Neuronal stem cell (in vitro differentiated cells): ENCODE measurements around the gene RTP2.

Experiments
- DNase-seq: peaks from one replicate; pipeline ENCODE4 v3.0.0-alpha.2; 2013; ENCODE audit warnings: low spot score
- H2AFZ ChIP-seq: one replicate; pipeline ENCODE4 v1.6.1; 2013; ENCODE audit warnings: mild to moderate bottlenecking, low read length, inconsistent platforms
- H2AK5ac ChIP-seq: 2 replicates; pipeline ENCODE4 v1.6.1; 2013; ENCODE audit warnings: low read depth, mild to moderate bottlenecking, inconsistent platforms, low read length, moderate library complexity, mixed read lengths
- H2BK120ac ChIP-seq: 2 replicates; pipeline ENCODE4 v1.6.1; 2013; ENCODE audit warnings: low read depth, mild to moderate bottlenecking, inconsistent platforms, low read length, moderate library complexity, mixed read lengths
- H2BK12ac ChIP-seq: one replicate; pipeline ENCODE4 v1.6.1; 2013; ENCODE audit warnings: low read length, inconsistent platforms
- H2BK15ac ChIP-seq: 2 replicates; pipeline ENCODE4 v1.6.1; 2013; ENCODE audit warnings: mild to moderate bottlenecking, low read length, inconsistent platforms, mixed read lengths
- H2BK5ac ChIP-seq: one replicate; pipeline ENCODE4 v1.6.1; 2013; ENCODE audit warnings: inconsistent platforms, mild to moderate bottlenecking, low read length, moderate library complexity
- H3K14ac ChIP-seq: one replicate; pipeline ENCODE4 v1.6.1; 2013; ENCODE audit warnings: low read length, inconsistent platforms
- H3K18ac ChIP-seq: 2 replicates; pipeline ENCODE4 v1.6.1; 2013; ENCODE audit warnings: low read length, inconsistent platforms
- H3K23ac ChIP-seq: 2 replicates; pipeline ENCODE4 v1.6.1; 2013; ENCODE audit warnings: low read depth, mild to moderate bottlenecking, mixed read lengths, low read length, inconsistent platforms; ENCODE audit not compliant: poor library complexity
- H3K27ac ChIP-seq: replicated peaks from 3 replicates; pipeline ENCODE4 v1.5.1; 2013; ENCODE audit warnings: low read length, inconsistent platforms
- H3K27me3 ChIP-seq, 3 experiments: 2 replicates each; pipeline ENCODE4 v1.6.1; 2013; ENCODE audit warnings: low read length in 3 of 3, mild to moderate bottlenecking in 2 of 3, inconsistent platforms in 1 of 3, low read depth in 1 of 3, mixed read lengths in 1 of 3, moderate library complexity in 1 of 3; ENCODE audit not compliant: control insufficient read depth in 3 of 3, insufficient read depth in 3 of 3
- H3K36me3 ChIP-seq, 2 donors: replicated peaks in 1 of 2; 2 replicates each; pipeline ENCODE4 v1.6.1; 2013; ENCODE audit warnings: low read length in 2 of 2; ENCODE audit not compliant: control insufficient read depth in 2 of 2, insufficient read depth in 2 of 2
- H3K4ac ChIP-seq: 2 replicates; pipeline ENCODE4 v1.6.1; 2013; ENCODE audit warnings: inconsistent platforms, mild to moderate bottlenecking, low read length, moderate library complexity
- H3K4me1 ChIP-seq, 2 donors: 1 replicate in 1 of 2; 2 replicates in 1 of 2; pipeline ENCODE4 v1.6.1; 2013; ENCODE audit warnings: low read length in 2 of 2, low read depth in 1 of 2; ENCODE audit not compliant: control insufficient read depth in 2 of 2, insufficient read depth in 1 of 2
- H3K4me2 ChIP-seq: one replicate; pipeline ENCODE4 v1.6.1; 2013; ENCODE audit warnings: mild to moderate bottlenecking, low read length, inconsistent platforms; ENCODE audit not compliant: insufficient read depth, poor library complexity, severe bottlenecking
- H3K4me3 ChIP-seq, 2 donors: 2 replicates each; pipeline ENCODE4 v1.5.1; 2013; ENCODE audit warnings: low read length in 2 of 2, mild to moderate bottlenecking in 2 of 2, inconsistent platforms in 1 of 2, moderate library complexity in 1 of 2
- H3K79me1 ChIP-seq: one replicate; pipeline ENCODE4 v1.6.1; 2013; ENCODE audit warnings: low read depth, mild to moderate bottlenecking, inconsistent platforms, low read length, moderate library complexity
- H3K9ac ChIP-seq: one replicate; pipeline ENCODE4 v1.6.1; 2013; ENCODE audit warnings: mild to moderate bottlenecking, low read depth, low read length, inconsistent platforms; ENCODE audit not compliant: poor library complexity
- H3K9me3 ChIP-seq, 2 donors: replicated peaks in 1 of 2; 2 replicates each; pipeline versions ENCODE3 to v1.6.1; 2013; ENCODE audit warnings: low read length in 2 of 2, mild to moderate bottlenecking in 2 of 2, inconsistent platforms in 1 of 2, low read depth in 1 of 2, mixed read lengths in 1 of 2, moderate library complexity in 1 of 2; ENCODE audit not compliant: control insufficient read depth in 2 of 2, insufficient read depth in 1 of 2
- H4K8ac ChIP-seq: one replicate; pipeline ENCODE4 v1.6.1; 2013; ENCODE audit warnings: low read depth, mild to moderate bottlenecking, inconsistent platforms, low read length, moderate library complexity
- H4K91ac ChIP-seq: one replicate; pipeline ENCODE4 v1.6.1; 2013; ENCODE audit warnings: low read length, low read depth, mild to moderate bottlenecking, inconsistent platforms; ENCODE audit not compliant: poor library complexity
- WGBS, 2 donors: extraction: QIAGEN DNeasy Blood & Tissue Kit; methylation state at CpG; one replicate each; pipeline ENCODE4 v1.1.7; 2013; ENCODE audit warnings: missing lambda C conversion rate in 2 of 2, mixed read lengths in 1 of 2; ENCODE audit not compliant: insufficient read length in 2 of 2, insufficient replicate concordance in 1 of 2; ENCODE audit errors: extremely low coverage in 2 of 2; 5-methylcytosine and 5-hydroxymethylcytosine counted together

The RTP2 gene

DNA sequence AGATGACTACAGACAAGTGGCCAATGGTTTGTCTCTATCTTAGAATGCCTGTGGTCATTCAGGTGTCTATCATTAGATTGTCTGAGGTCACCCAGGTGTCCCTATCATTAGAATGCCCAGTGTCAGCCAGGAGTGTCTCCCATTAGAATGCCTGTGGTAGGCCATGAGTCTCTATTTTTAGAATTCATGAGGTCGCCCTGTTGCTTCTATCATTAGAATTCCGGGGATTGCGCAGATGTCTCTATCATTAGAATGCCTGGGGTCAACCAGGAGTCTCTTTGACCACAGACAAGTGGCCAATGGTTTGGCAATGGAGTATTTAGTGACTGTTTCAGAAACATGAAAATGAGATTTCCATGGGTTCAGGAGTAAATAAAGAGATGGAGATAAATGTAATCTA lies 7.6 kb downstream of the RTP2 start:
- H2BK120ac ChIP-seq: no peak overlapping the region
- H4K8ac ChIP-seq: no peak overlapping the region
- H2BK5ac ChIP-seq: no peak overlapping the region
- H3K9me3 ChIP-seq: no peaks in the 10 kb centered on the region
- H3K4me3 ChIP-seq: no peak overlapping the region
- no peak overlapping the region for H3K4ac ChIP-seq
- H2BK12ac ChIP-seq: no peak overlapping the region
- H2BK15ac ChIP-seq: no peak overlapping the region
- H3K23ac ChIP-seq: no peak overlapping the region
- H3K9ac ChIP-seq: no peak overlapping the region
- H3K18ac ChIP-seq: no peak overlapping the region
- no peaks in the 10 kb centered on the region for H3K4me1 ChIP-seq
- no peaks in the 10 kb centered on the region for H3K36me3 ChIP-seq
- H2AK5ac ChIP-seq: no peak overlapping the region
- no peak overlapping the region for H3K4me2 ChIP-seq
- H3K14ac ChIP-seq: no peak overlapping the region
- no peaks in the 10 kb centered on the region for H3K27me3 ChIP-seq
- no peak overlapping the region for H2AFZ ChIP-seq
- no peaks in the 10 kb centered on the region for H3K79me1 ChIP-seq
- no peak overlapping the region for H3K27ac ChIP-seq
- DNase-seq: no peak
- H4K91ac ChIP-seq: no peak overlapping the region
- WGBS, 2 donors: no CpG with 5 or more reads among the region's 3 CpGs

DNA sequence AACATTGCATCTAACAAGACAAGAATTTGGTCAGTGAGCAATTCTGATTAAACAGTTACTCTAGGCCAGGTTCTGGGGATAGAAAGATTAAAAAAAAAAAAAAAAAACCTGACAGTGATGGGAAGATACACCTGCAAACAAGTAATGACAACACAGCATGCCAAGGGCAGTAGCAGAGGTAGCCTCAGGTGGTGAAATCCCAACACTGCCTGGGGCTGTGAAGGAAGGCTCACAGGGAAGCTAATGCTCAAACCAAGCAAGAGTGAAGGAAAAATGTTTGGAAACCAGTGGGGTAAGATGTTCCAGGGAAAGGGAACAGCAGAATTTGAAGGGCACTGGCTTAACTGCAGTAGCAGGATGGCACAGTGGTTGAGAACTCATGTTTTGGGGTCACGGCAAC lies 8.9 kb downstream of the RTP2 start:
- no peak overlapping the region for H3K9ac ChIP-seq
- no peak overlapping the region for H2AK5ac ChIP-seq
- no peaks in the 10 kb centered on the region for H3K9me3 ChIP-seq
- H2BK15ac ChIP-seq: no peak overlapping the region
- H3K27ac ChIP-seq: no peak overlapping the region
- H3K27me3 ChIP-seq: no peaks in the 10 kb centered on the region
- no peak overlapping the region for H3K4ac ChIP-seq
- no CpG with 5 or more reads among the region's 1 CpG for WGBS, 2 donors
- H3K18ac ChIP-seq: no peak overlapping the region
- no peak overlapping the region for H4K91ac ChIP-seq
- H3K4me3 ChIP-seq: peak overlapping the region in 1 of 2 donors; percentile 15
- no peak overlapping the region for H3K4me2 ChIP-seq
- H2BK120ac ChIP-seq: no peak overlapping the region
- no peak for DNase-seq
- no peak overlapping the region for H2BK12ac ChIP-seq
- no peak overlapping the region for H3K14ac ChIP-seq
- H3K79me1 ChIP-seq: no peaks in the 10 kb centered on the region
- H3K36me3 ChIP-seq: no peaks in the 10 kb centered on the region
- H3K23ac ChIP-seq: no peak overlapping the region
- H3K4me1 ChIP-seq: no peaks in the 10 kb centered on the region
- no peak overlapping the region for H2BK5ac ChIP-seq
- no peak overlapping the region for H2AFZ ChIP-seq
- no peak overlapping the region for H4K8ac ChIP-seq

DNA sequence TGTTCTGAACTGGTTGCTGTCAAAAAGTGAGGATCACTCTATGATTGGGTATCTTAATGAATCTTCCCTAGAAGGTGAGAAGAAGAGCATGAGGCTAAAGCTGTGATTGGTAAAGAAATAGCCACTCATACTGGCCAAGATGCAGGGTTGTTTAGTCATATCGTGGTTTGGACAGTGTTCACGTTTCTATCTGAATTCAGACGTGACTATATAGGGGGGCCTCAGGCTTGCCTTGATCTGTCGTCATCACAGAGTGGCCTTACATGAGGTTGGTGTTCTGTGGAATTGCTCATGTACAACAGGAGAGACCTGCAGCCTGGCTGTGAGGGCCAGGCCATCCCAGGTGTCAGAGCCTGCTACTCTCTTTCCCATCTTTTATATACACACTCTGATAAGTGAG lies 12.4 kb downstream of the RTP2 start:
- Histone ChIP-seq H3K36me3 (no peaks in the 10 kb centered on the region), H2AK5ac (no peak overlapping the region), H3K4me1 (no peaks in the 10 kb centered on the region), H3K23ac (no peak overlapping the region), H4K8ac (no peak overlapping the region), H3K4me3 (no peak overlapping the region), H2BK120ac (no peak overlapping the region), H3K79me1 (no peaks in the 10 kb centered on the region), H3K4ac (no peak overlapping the region), H2BK15ac (no peak overlapping the region), H3K14ac (no peak overlapping the region), H3K9me3 (no peaks in the 10 kb centered on the region), H3K4me2 (no peak overlapping the region), H2BK5ac (no peak overlapping the region), H3K18ac (no peak overlapping the region), H2BK12ac (no peak overlapping the region), H3K27ac (no peak overlapping the region), H3K9ac (no peak overlapping the region), H4K91ac (no peak overlapping the region), H2AFZ (no peak overlapping the region), H3K27me3 (no peaks in the 10 kb centered on the region)
- no CpG with 5 or more reads among the region's 4 CpGs for WGBS, 2 donors
- DNase-seq: no peak

DNA sequence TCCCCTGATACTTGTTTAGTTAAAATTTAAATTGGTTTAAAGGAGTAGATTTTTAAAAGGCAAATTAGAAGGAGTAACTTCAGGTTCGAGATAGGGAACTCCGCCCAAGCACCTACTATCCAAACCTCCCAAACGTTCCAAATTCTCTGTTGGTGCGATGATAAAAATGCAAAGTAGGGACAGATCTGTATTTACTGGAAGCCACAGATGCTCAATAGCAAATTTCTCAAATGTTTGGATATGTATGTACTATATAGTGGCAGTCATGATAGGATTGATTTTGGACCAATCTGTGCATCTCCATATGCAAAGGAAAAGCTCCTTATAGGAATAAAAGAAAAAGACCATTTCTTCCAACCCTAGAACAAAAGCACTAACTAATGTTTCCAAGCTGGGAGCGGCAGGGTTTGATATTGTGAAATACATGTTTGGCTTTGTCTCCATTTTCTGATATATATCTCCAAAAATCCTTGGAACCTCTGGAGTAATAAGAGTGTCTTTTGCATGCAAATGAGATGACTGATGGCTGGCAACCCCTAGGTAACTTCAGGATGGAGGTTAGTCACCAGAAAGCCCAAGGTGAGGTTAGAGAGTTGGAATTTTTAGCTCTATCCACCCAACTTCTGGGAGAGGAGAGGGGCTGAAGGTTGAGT lies 15.6 kb downstream of the RTP2 start:
- DNase-seq: no peak
- no CpG with 5 or more reads among the region's 5 CpGs for whole genome bisulfite sequencing, 2 donors
- no peaks in the 10 kb centered on the region for H3K9me3 ChIP-seq

More for the DNA sequence above, 15.6 kb downstream of the RTP2 start:
- Histone ChIP-seq H3K4me1 (no peaks in the 10 kb centered on the region), H2AK5ac (no peak overlapping the region), H2BK12ac (no peak overlapping the region), H2BK120ac (no peak overlapping the region), H3K4me2 (no peak overlapping the region), H3K4ac (no peak overlapping the region), H3K4me3 (no peak overlapping the region), H3K79me1 (no peaks in the 10 kb centered on the region), H3K27me3 (no peaks in the 10 kb centered on the region), H3K9ac (no peak overlapping the region), H3K27ac (no peak overlapping the region), H4K8ac (no peak overlapping the region), H3K18ac (no peak overlapping the region), H3K14ac (no peak overlapping the region), H3K36me3 (no peaks in the 10 kb centered on the region), H2BK15ac (no peak overlapping the region), H4K91ac (no peak overlapping the region), H2AFZ (no peak overlapping the region), H3K23ac (no peak overlapping the region), H2BK5ac (no peak overlapping the region)
